ENCODE results near the gene GPATCH2.
"Not testable (repeated sequence)": the region's sequence is repeated elsewhere in the genome, so short reads cannot be mapped to it uniquely, and the experiment has no call there.

GPATCH2 gene

GRCh38 chr1:217630711-217631591, at the start of gene GPATCH2, which contains the start of gene SPATA17:
Gene GPATCH2, minus strand, starts transcription at chr1:217631090. Its CDS starts 119 bp downstream, at chr1:217630971.
Gene SPATA17, plus strand, starts transcription at chr1:217631344. Its CDS starts 35 bp downstream, at chr1:217631379.
- DNase-seq, result peak; percentile 76

DNA sequence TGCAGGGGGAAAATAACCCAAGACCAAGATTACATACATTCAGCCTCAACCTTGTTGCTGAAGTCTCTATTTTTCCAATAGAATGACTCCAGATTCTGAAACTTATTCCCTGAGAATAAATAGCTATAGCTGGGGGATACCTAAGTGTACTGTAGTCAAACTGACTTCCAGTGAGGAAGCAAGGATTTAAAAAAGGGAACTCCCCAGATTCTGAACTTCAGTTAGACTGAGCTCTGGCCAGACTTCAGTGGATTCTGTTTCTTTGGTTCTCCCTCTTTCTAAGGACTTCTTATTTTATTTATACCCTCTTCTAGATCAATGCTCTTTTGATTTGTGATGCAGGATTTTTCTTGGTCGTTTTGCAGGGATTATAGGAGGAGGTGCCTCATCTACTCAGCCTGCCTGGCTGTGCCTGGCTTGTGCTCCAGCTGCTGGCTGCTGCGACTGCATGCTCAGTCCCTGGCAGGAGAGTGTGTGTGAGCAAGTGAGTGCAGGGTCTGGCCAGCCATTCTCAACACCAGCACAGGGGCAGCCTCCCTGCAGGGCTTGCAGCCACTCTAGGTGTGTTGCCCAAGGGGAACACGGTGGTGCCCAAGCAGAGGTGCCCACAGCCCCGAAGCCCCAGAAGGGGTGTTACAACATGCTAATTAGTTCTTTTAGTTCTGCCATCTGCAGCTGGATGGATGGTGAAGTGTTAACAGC, 43.3 kb upstream of the GPATCH2 start:
- DNase-seq, result no peak

DNA sequence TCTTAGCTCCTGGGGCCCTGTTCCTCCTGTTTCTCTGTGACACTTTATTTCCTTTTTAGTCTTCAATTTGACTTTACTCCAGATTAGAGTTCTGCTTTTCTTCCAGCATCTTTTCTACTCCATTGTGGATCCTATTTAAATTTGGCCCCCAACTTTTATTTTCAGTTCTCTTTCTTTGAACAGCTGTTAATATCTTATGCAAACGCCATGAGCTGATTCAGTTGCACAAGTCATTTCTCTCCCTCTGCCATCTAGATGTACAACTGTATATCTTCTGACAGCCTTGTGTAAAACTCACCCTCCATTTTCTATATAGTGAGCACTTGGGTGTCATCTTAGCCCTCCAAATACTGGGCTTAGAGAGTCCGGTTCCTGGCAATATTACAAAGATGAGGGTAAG, 42.5 kb upstream of the GPATCH2 start:
- no peak for DNase-seq

DNA sequence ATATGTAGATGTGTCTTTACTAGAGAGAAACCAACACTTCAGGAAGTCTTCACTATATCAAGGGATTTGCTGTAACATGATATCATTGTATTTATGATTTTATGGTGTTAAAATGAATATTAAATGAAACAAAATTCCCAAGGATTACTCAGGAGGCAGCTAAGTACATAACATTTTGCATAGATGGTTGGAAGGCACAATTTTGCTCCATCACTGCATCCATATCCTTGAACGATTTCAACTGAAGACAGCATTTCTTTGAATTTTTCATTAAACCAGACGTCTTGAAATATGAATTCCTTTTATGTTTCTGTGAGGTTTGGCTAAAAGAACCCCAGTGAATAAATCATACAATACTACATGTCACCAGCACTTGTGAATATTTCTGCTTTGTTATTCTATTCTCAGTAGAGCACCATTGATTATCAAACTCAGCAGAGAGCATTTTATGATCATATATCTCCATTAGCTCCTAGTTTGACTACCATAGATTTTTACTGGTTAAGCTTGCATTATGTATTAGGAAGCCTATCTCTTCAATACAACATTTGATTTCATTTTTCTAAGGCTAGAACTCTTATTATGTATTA, 37.6 kb upstream of the GPATCH2 start:
- no peak for DNase-seq

DNA sequence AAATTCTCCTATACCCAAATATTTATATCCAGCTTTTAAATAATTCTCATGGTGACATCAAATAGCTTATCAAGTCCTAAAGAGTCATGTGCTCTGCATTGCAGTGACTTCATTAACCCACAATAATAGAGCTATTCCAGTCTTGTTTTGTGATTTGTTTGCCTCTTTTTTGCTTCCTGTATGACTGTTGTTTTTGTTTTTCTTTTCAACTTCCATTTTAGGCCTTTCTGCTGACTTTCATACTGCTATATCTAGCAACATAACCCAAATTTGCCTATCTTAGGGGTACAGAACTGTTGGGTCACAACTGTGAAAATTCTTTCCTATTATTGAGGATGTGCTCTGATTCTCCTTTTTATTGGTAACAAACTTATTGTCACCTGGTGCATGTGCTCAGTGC, 30.5 kb upstream of the GPATCH2 start:
- DNase-seq, result no peak

DNA sequence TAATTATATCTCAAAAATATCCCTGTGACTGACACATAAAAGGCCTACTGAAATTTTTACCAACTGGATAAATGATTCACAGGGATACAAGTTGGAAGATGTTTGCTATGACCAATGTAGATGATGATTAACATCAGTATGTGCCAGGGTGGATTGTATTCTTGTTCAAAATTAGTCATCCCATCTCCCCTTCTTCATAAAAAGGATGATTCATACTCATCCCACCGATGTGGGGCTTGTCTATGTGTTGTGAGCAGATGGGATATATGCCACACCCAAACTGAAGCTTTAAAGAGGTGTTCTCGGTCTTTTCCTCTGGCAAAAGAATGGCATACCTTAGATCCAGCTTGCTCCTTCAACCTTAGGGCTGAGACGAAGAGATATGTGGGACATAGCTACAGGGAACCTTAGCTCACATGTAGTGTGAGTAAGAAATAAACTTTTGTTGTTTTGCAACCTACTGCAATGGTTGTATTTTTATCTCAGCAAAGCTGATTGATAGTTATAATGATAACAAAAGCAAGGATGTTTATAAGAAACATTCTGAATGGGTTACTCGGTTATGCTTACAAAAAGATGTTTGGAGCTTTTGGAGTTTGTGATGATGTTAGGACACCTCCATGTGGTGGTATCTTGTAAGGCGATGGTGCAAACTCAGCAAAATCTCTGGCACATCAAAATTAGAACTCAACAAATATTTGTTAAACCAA, 29.6 kb upstream of the GPATCH2 start:
- no peak for DNase-seq

DNA sequence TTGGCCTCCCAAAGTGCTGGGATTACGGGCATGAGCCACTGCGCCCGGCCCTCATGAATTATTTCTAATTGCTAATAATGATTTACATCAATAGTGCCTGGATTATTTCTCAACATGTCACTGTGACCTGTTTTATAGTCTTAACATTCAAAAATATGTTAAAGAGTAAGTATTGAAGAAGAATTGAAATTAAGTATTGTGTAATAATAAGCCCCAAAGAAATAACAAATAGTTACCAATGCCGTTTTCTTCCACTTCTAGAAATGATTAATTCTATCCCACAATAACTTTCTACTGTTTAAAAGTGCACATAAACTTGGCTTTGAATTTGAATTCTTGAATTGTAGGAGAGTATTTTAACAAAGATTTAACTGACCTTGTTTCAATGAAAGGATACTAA, 19.8 kb upstream of the GPATCH2 start:
- DNase-seq, result no peak

DNA sequence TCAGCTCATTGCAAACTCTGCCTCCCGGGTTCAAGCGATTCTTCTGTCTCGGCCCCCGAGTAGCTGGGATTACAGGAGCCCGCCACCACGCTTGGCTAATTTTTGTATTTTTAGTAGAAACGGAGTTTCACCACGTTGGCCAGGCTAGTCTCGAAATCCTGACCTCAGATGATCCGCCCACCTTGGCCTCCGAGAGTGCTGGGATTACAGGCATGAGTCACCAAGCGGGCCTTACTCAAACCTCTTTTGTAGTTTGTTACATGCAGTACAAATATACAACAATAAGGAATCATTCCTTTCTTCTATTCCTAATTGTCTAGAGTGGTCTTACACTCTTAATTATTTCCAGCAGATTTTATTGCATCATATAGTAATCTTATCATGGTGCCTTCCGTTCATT, 16.9 kb upstream of the GPATCH2 start:
- DNase-seq, result no peak

DNA sequence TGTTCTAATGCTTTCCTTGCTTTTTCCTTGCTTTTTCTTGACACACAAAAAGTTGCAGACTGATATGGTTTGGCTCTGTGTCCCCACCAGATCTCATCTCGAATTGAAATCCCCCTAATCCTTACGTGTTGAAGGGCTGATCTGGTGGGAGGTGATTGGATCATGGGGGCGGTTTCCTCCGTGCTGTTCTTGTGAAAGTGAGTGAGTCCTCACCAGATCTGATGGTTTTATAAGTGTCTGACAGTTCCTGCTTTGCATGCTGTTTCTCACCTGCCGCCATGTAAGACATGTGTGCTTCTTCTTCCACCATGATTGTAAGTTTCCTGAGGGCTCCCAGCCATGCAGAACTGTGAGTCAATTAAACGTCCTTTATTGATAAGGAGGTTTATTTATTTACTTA, 11.6 kb upstream of the GPATCH2 start:
- no peak for DNase-seq

DNA sequence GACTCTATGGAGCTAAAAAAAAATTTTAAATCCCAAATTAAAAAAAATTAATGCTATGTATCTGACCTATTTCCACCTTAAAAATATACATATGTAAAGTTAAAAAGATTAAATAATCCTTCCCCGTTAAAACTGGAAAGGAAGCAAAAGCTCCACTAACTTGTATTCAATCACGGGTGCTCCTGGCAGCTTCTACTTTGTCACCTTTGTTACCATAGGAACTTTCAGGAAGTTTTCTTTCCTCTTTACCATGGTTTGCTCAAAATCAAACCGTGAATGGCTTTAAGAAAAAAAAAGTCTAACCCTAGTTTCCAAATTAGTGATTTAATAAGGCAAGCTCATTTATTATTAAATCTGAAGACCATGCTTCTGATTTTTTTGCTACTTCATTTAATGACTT, 3.5 kb downstream of the GPATCH2 start:
- DNase-seq, result no peak

GRCh38 chr1:217626321-217626720, 4.6 kb downstream of the GPATCH2 start:
- no peak for DNase-seq

- DNase-seq, result no peak
Observed at GRCh38 chr1:217622042-217622441, 8.8 kb downstream of the GPATCH2 start.

- no peak for DNase-seq
Observed at GRCh38 chr1:217620814-217621213, 10.1 kb downstream of the GPATCH2 start.

DNA sequence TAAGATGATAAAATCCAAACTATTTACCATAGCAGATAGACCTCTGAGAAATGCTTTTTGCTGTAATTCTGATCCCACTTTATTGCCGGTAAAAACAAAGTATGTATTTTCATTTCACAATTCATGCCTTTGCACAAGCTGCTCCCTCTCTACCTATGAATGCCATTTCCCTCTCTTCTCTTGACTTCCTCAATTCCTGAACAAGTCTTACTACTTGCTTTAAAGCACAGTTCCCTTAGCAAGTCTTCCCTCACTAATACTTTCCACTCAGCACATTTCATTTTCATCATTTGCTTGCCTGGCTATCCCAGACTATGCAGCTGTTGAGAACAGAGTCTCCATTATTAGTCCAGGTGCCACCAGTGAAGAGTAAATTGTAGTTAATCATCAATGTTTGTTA, 13.8 kb downstream of the GPATCH2 start:
- DNase-seq, result no peak

GRCh38 chr1:217614200-217614712, 16.6 kb downstream of the GPATCH2 start:
- DNase-seq, result no peak

- no peak for DNase-seq
Observed at GRCh38 chr1:217605390-217605789, 25.5 kb downstream of the GPATCH2 start.

DNA sequence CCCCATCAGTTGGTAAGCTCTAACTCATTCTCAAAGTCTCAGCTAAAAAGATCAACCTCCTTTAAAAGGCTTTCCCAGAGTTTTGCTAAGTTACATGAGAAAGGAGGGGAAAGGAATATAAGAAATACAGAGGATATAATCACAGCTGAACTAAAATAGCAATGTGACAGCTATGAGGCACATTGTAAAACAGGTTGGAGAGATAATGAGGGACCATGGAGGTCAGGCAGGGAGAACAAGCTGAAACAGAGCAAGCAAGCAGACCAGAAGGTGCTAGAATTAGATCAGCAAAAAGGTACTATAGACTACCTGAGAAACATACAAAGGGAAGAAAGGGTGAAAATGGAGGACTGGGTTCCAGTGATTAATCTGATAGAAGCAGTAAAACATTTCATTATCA, 28.5 kb downstream of the GPATCH2 start:
- no peak for DNase-seq

DNA sequence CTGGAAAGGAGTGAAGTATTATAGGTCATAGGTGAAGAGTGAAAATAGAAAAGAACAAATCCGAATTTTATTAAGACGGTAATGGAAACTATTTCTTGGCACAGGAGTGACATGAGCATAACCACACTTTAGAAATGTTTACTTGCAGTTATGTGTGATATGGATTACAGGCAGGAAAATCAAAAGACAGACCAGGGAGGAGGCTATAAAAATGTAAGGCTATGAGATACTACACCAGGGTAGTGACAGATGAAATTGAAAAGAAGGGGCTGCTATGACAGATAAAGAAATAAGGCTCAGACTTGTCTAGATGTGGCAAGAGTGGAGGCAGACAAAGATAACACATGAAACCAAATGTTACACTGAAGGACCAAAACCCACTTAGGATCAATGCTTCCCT, 31.7 kb downstream of the GPATCH2 start:
- DNase-seq, result no peak

DNA sequence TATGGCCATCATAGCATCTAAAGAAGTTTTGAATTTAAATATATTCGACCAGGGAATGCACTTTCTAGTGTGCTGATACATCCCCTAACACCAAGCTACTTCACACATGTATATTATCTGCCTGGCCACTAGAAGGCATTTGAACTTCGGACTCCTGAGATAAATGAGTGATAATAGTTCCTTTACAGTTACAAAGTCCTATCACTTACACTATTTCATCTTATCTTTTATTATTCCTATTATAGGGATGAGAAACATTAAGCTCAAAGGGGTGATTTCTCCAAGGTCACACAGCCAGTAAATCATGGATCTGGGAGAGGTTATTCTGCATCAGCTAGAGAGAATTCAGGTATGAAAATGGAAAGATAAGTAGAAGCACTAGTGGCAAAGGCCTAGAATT, 40.3 kb downstream of the GPATCH2 start:
- DNase-seq, result no peak

GRCh38 chr1:217586586-217586985, 44.3 kb downstream of the GPATCH2 start:
- DNase-seq, result no peak

- no peak for DNase-seq
Observed at GRCh38 chr1:217585577-217585976, 45.3 kb downstream of the GPATCH2 start.

- not testable (repeated sequence) for DNase-seq
Observed at GRCh38 chr1:217584286-217584811, 46.5 kb downstream of the GPATCH2 start.

- no peak for DNase-seq
Observed at GRCh38 chr1:217577336-217577735, 53.6 kb downstream of the GPATCH2 start.

Measured in stimulated activated CD4-positive, alpha-beta T cell treated with anti-CD3 and anti-CD28 coated beads, Interleukin-1b, Interleukin-23, amount 100 ng/mL, for 48 hours (primary cell).